ENCODE results near the gene SPIRE2.
"Not testable (repeated sequence)": the region's sequence is repeated elsewhere in the genome, so short reads cannot be mapped to it uniquely, and the experiment has no call there.

Gene SPIRE2

DNA sequence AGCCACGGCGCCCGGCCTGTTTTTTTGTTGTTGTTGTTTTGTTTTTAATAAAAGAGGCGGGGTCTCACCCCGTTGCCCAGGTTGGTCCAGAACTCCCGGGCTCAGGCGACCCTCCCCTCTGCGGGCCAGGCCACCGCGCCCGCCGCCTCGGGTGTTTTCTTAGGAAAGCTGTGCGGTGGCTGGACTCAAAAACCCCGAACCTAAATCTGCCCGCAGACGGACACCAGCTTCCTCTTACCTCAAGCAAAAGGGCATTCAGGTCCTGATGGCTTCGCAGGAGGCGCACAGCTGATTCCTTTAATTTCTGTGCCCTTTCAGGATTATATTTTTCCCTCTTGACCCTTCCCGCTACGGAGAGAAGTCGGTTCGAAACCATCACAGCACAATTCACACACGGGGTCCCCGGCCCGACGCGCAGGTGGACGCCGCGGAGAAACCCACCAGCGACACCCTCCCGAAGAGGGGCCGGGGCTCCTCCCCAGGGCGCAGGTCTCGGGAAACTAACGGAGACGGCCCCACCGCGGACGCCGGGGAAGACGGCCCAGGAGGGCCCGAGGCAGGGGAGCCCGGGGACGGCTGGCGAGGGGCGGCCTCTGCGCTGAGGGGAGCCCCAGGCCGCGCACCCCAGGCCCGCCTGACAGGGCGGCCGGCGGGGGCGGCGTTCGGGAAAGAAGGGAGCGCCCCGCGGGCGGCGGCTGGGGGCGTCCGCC, 12.5 kb upstream of the SPIRE2 start:
- no peak for DNase-seq

GRCh38 chr16:89818851-89819403, 9.3 kb upstream of the SPIRE2 start:
- DNase-seq = peak; percentile 83

DNA sequence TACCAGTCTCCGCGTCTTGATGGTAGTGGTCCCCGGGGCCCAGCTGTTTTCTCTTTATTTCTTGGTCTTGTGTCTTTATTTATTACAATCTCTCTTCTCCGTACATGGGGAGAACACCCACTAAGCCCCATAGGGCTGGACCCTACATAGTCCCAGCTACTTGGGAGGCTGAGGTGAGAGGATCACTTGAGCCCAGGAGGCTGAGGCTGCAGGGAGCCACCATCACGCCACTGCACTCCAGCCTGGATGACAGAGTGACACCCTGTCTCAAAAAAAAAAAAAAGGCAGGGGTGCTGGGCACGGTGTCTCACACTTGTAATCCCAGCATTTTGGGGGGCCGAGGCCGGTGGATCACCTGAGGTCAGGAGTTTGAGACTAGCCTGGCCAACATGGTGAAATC, 8.8 kb upstream of the SPIRE2 start:
- DNase-seq = not testable (repeated sequence)

GRCh38 chr16:89821438-89822187, 6.7 kb upstream of the SPIRE2 start:
- no peak for DNase-seq

DNA sequence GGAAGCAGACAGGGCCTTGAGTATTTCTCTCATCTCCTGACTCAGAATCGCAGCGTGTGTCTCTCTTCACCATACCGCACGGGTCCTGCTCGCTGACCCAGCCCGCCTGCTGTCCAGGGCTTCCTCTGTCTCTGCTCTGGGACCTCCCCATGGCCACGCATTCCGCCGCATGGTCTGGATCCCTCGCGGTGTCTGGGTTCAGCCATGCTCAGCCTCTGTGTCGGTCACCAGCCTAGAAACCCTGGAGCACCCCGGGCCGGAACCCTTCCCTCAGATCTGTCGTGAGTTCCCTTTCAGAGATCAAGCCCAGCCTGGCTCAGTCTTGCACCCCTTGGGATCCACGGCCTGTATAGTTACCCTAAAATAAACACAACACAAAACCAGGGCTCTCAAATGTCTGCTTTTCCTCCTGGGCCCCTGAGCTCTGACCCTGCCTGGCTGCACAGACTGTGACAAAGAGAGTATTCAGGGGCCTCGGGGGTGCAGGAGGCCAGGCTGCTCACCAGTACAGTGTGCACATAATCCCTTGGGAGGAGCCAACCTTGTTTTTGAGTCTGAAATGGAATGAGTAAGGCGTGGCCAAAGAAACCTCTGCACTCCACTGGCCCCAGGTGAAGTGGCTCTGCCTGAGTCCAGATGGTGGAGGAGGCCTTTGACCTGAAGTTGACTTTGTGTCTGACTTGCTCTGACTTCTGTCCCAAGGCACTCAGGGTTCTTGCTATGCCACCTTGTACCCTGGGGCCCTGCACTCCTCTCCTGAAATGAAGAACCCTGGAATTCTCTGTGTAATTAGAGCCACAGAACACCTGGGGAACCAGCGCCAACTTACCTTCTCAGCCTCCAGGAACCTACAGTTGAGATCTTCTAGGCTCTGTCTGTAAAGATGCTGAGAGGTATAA, 5.8 kb upstream of the SPIRE2 start:
- no peak for DNase-seq

- DNase-seq = no peak
Observed at GRCh38 chr16:89823087-89823823, 5.0 kb upstream of the SPIRE2 start.

DNA sequence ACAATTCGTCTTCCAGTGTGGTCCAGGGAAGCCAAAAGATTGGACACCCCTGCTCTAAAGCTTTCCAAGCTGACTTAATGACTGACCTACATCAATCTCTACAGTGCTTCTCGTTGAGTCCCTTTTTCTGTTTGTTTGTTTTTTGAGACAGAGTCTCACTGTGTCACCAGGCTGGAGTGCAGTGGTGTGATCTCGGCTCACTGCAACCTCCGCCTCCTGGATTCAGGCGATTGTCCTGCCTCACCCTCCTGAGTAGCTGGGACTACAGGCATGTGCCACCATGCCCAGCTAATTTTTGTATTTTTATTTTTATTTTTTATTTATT, 4.5 kb upstream of the SPIRE2 start:
- not testable (repeated sequence) for DNase-seq

GRCh38 chr16:89826531-89827382, 1.5 kb upstream of the SPIRE2 start:
- DNase-seq = no peak

- DNase-seq = peak; percentile 28
Observed at GRCh38 chr16:89827383-89828198, 684 bp upstream of the SPIRE2 start.

DNA sequence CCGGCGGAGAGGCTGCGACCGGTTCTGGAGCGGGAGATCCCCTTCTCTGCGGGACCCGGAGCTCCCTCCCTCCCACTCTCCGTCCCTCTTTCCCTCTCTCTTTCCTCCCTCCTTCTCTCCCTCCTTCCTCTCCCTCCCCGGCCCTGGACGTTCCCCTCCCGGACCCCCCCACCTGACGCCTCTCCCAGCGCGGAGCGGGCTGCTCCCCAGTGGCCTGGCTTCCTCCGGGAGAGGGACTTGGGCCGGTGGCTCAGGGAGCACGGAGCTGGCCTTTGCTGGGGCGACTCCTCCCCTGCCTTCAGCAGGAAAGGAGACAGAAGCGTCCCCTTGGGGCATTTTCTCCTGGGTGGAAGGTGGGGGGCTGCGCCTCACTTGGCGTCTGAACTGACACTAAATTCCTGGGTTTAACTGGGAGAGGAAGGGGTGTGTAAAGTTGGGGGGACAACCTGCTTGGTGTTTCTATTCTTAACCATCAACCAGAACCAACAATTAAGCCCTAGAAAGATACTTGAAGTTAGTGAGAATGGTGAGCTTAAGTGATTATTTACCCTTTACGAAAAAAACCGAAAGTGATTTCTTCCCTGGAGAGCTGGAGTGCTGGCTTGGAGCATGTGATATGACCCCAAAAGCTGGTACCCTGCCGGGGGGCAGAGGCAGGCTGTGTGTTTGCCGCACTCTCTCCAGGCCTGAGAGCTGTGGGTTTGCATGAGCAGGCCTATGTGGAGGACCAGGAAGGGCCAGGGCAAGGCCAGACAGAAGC, 775 bp downstream of the SPIRE2 start:
- DNase-seq = no peak

GRCh38 chr16:89829630-89830437, 1.6 kb downstream of the SPIRE2 start:
- no peak for DNase-seq

- no peak for DNase-seq
Observed at GRCh38 chr16:89831810-89832328, 3.6 kb downstream of the SPIRE2 start.

- not testable (repeated sequence) for DNase-seq
Observed at GRCh38 chr16:89833664-89834363, 5.5 kb downstream of the SPIRE2 start.

DNA sequence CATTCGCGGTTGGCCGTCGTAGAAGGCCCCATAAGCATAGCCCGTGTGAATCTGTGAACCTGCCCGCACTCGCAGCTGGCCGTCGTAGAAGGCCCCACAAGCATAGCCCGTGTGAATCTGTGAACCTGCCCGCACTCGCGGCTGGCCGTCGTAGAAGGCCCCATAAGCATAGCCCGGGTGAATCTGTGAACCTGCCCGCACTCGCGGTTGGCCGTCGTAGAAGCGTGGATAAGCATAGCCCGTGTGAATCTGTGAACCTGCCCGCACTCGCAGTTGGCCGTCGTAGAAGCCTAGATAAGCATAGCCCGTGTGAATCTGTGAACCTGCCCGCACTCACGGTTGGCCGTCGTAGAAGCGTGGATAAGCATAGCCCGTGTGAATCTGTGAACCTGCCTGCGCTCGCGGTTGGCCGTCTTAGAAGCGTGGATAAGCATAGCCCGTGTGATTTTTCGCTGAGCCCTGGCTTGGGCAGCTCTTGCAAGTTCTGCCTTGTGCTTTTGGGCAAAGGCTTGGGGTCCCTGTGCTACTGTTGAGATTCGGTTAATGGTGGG, 6.6 kb downstream of the SPIRE2 start:
- not testable (repeated sequence) for DNase-seq

GRCh38 chr16:89836484-89836883, 8.2 kb downstream of the SPIRE2 start:
- DNase-seq = not testable (repeated sequence)

- no peak for DNase-seq
Observed at GRCh38 chr16:89837014-89837546, 8.8 kb downstream of the SPIRE2 start.

- DNase-seq = no peak
Observed at GRCh38 chr16:89841275-89841674, 13.0 kb downstream of the SPIRE2 start.

All from kidney glomerular epithelial cell (primary cell).